Measurements from ENCODE around the gene CDC20.

The CDC20 gene

GRCh38 chr1:43365678-43366077 lies 6.9 kb downstream of the CDC20 start:
- H4K20me1 ChIP-seq (ENCODE audit: control insufficient read depth, insufficient read depth, low read depth, low read length), result peaks cover 6% of the 10 kb centered on the region
- H3K4me1 ChIP-seq (ENCODE audit: control insufficient read depth, low read length), result peaks cover 36% of the 10 kb centered on the region
- peaks cover 27% of the 10 kb centered on the region for H3F3A ChIP-seq (ENCODE audit: control insufficient read depth, insufficient read depth)
- H3K36me3 ChIP-seq (ENCODE audit: control insufficient read depth, low read length), result peaks cover 58% of the 10 kb centered on the region
- no peaks in the 10 kb centered on the region for H3K9me2 ChIP-seq (replicated peaks; ENCODE audit: control insufficient read depth, low read length)
- no peaks in the 10 kb centered on the region for H3K27me3 ChIP-seq (ENCODE audit: control insufficient read depth, low read length)
- TF ChIP-seq EZH2phosphoT487 (IDR thresholded peaks at IDR 0.05; ENCODE audit: borderline replicate concordance, low read length) (no peak), CTCF (IDR thresholded peaks at IDR 0.05; ENCODE audit: low read depth, low read length, poor library complexity, severe bottlenecking) (no peak)
- H3K4me2 ChIP-seq (ENCODE audit: low read length), result peak overlapping the region; percentile 87
- H3K27ac ChIP-seq (ENCODE audit: low read depth, low read length), result no peak overlapping the region
- peaks cover 54% of the 10 kb centered on the region for H3K79me2 ChIP-seq (ENCODE audit: control insufficient read depth, low read length)
- H3K4me3 ChIP-seq (ENCODE audit: low read length), result peak overlapping the region; percentile 85
- H3K9me3 ChIP-seq (ENCODE audit: control insufficient read depth, insufficient read depth, low read length), result no peaks in the 10 kb centered on the region

GRCh38 chr1:43366179-43366578 lies 7.4 kb downstream of the CDC20 start:
- TF ChIP-seq CTCF (IDR thresholded peaks at IDR 0.05; ENCODE audit: low read depth, low read length, poor library complexity, severe bottlenecking), result no peak
- no peak for TF ChIP-seq EZH2phosphoT487 (IDR thresholded peaks at IDR 0.05; ENCODE audit: borderline replicate concordance, low read length)
- Histone ChIP-seq H3K9me3 (ENCODE audit: control insufficient read depth, insufficient read depth, low read length) (no peaks in the 10 kb centered on the region), H3K79me2 (ENCODE audit: control insufficient read depth, low read length) (peaks cover 49% of the 10 kb centered on the region), H3K4me2 (ENCODE audit: low read length) (peak overlapping the region; percentile 87), H3K27ac (ENCODE audit: low read depth, low read length) (no peak overlapping the region), H3F3A (ENCODE audit: control insufficient read depth, insufficient read depth) (peaks cover 24% of the 10 kb centered on the region), H4K20me1 (ENCODE audit: control insufficient read depth, insufficient read depth, low read depth, low read length) (peaks cover 2% of the 10 kb centered on the region; the same call in 1 of the 2 replicates), H3K9me2 (replicated peaks; ENCODE audit: control insufficient read depth, low read length) (no peaks in the 10 kb centered on the region), H3K36me3 (ENCODE audit: control insufficient read depth, low read length) (peaks cover 53% of the 10 kb centered on the region), H3K4me1 (ENCODE audit: control insufficient read depth, low read length) (peaks cover 31% of the 10 kb centered on the region), H3K4me3 (ENCODE audit: low read length) (peak overlapping the region; percentile 85), H3K27me3 (ENCODE audit: control insufficient read depth, low read length) (no peaks in the 10 kb centered on the region)

DNA sequence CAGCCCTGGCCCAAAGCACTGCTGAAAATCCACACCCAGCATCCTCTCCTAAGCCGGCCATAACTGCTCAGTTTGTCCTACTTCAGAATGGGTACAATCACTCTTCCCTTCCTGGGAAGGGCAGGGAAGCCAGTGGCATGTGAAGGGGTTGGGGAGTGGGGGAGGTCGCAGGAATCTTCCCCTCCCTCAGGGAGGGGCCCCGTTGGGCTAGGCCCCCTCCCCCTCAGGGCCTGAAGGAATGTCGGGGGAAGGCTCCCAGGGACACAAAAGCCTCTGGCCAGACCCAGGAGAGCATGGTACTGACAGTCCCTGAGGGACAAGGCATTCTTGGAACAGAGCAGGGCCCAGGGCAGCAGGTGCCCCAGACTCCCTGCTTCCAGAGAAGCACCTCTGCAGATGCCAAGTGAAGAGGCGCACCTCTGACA lies 7.8 kb downstream of the CDC20 start:
- peak overlapping the region; percentile 87 for H3K4me2 ChIP-seq (ENCODE audit: low read length)
- H3K4me3 ChIP-seq (ENCODE audit: low read length), result peak overlapping the region; percentile 85
- H3K27me3 ChIP-seq (ENCODE audit: control insufficient read depth, low read length), result no peaks in the 10 kb centered on the region
- H3F3A ChIP-seq (ENCODE audit: control insufficient read depth, insufficient read depth), result peaks cover 20% of the 10 kb centered on the region
- peaks cover 44% of the 10 kb centered on the region for H3K79me2 ChIP-seq (ENCODE audit: control insufficient read depth, low read length)
- H4K20me1 ChIP-seq (ENCODE audit: control insufficient read depth, insufficient read depth, low read depth, low read length), result no peaks in the 10 kb centered on the region
- no peaks in the 10 kb centered on the region for H3K9me2 ChIP-seq (replicated peaks; ENCODE audit: control insufficient read depth, low read length)
- TF ChIP-seq CTCF (IDR thresholded peaks at IDR 0.05; ENCODE audit: low read depth, low read length, poor library complexity, severe bottlenecking) (no peak), EZH2phosphoT487 (IDR thresholded peaks at IDR 0.05; ENCODE audit: borderline replicate concordance, low read length) (no peak)
- H3K9me3 ChIP-seq (ENCODE audit: control insufficient read depth, insufficient read depth, low read length), result no peaks in the 10 kb centered on the region
- no peak overlapping the region for H3K27ac ChIP-seq (ENCODE audit: low read depth, low read length)
- peaks cover 49% of the 10 kb centered on the region for H3K36me3 ChIP-seq (ENCODE audit: control insufficient read depth, low read length)
- H3K4me1 ChIP-seq (ENCODE audit: control insufficient read depth, low read length), result peaks cover 27% of the 10 kb centered on the region
